ENCODE measurements around the gene SPPL2C. TPM values are rescaled to one million over a fixed set of nuclear protein-coding genes. Genes with fewer than 3 reads are reported as not detected.
"Not testable (repeated sequence)": the region's sequence is repeated elsewhere in the genome, so short reads cannot be mapped to it uniquely, and the experiment has no call there.

SPPL2C gene
- total RNA-seq, 1 donor from 2014 or later, result not detected

GRCh38 chr17:45850011-45850410 is 5.3 kb downstream of the SPPL2C start:
- no peak for DNase-seq (ENCODE audit: low spot score)

GRCh38 chr17:45850468-45850867 is 5.8 kb downstream of the SPPL2C start:
- no peak for DNase-seq (ENCODE audit: low spot score)

DNA sequence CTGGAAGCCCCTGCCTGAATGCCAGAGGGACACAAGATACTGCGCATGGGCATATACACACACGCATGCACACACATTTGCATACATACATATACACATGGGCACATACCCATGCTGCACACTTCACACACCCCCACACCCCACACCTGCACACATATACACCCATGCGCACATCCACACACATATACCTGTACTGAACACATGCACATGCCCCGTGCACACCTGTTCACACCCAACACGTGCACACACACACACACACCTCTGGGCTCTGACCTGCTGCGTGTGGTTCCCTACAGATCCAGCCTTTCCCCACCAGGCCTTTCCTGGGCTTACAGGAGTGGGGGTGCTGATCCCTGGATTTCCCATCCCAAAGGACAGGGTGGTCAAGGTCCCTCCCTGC is 6.3 kb downstream of the SPPL2C start:
- no peak for DNase-seq (ENCODE audit: low spot score)

DNA sequence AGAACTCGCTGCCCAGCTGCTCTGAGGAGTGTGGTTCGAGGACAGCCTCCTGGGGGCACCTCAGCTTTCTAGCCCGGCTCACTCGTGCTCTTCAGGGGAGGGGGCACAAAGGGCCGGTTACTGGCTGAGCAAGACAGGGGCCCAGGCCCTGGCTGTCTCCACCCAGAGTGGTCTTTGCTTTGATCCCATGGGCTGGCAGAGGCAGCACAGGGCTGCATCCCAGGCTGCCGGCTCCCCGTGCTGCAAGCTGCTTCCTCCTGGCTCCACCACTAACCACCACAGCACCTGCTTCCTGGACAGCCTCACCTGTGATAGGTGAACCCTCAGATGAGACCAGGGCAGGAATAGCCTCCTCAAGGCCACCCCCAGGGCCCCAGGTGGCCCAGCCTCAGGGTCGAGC is 6.8 kb downstream of the SPPL2C start:
- DNase-seq (ENCODE audit: low spot score), result no peak

GRCh38 chr17:45851873-45852272 is 7.2 kb downstream of the SPPL2C start:
- no peak for DNase-seq (ENCODE audit: low spot score)

- peak; percentile 58 for DNase-seq (ENCODE audit: low spot score)
Observed at GRCh38 chr17:45852535-45853297, 8.0 kb downstream of the SPPL2C start.

GRCh38 chr17:45854209-45854608 is 9.5 kb downstream of the SPPL2C start:
- DNase-seq (ENCODE audit: low spot score), result no peak

DNA sequence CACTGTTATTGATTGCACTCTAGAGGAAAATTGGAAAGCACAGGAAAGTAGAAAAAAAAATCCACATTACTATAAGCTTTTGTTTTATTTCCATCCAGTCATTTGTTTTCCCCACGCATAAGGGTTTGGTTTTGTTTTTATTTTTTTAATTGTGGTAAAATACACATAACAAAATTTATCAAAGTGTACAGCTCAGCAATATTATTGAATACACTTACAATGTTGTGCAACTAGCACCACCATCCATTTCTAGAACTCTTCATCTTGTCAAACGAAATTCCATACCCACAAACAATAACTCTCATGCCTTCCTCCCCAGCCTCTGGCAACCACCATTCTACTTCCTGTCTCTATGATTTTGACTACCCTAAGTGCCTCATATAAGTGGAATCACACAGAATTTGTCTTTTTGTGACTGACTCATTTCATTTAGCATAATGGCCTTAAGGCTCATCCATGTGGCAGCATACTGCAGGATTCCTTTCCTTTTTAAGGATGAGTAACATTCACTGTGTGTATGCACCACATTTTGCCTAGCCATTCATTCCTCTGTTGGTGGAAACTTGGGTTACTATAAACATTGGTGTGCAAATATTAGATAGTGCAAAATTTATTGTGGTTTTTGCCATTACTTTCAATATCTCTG is 11.1 kb downstream of the SPPL2C start:
- no peak for DNase-seq (ENCODE audit: low spot score)

DNA sequence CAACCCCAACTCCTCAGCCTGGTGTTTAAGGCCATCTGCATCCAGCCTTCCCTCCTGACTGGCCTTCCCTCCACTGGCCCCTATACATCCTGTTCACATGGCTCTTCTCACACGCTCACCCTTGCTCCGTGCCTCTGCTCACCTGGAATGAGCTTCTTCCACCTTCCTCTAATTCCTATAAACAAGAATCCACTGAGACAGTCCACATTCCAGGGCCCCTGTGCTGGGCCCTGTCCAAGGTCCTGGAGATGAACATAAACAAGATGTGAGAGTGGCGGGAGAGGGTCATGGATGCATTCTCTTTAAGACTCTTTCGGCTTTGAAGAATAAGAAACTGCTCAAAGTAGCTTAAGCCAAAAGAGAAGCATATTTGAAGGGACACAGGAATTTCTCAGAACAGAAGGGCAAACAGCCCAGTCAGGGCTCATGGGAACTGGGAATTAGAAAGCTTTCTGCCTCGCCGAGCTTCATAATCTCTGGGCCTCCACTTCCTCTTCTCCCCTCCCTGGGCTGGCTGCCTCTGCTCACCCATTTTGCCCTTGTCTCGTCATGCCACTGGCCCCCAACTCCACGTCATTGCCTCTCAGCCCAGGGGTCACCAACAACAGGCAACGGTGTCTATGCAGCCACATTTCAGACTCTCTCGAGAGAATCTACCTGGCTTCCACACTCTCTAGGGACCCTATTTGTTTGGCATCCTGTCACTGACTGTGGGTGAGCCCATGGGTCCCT is 13.5 kb downstream of the SPPL2C start:
- peak; percentile 34 for DNase-seq (ENCODE audit: low spot score)

DNA sequence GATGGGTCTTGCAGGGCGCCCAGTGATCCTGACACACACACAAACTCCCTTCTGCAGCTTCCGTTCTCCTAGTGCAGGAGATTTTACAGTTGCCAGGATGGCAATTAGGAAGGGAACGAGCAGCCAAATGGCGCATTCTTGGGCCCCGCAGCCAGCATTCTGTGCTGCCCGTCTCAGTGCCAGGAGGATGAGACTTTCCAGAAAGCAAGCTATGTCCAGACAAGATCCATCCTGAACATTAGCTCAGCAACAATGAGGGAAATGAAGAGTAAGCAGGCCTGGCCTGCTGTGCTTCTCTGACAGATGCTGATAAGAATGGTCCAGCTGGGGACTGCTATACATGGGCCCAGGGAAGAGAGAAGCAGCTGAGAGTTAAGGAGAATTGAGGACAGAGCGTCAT is 16.5 kb downstream of the SPPL2C start:
- DNase-seq (ENCODE audit: low spot score), result peak; percentile 51

DNA sequence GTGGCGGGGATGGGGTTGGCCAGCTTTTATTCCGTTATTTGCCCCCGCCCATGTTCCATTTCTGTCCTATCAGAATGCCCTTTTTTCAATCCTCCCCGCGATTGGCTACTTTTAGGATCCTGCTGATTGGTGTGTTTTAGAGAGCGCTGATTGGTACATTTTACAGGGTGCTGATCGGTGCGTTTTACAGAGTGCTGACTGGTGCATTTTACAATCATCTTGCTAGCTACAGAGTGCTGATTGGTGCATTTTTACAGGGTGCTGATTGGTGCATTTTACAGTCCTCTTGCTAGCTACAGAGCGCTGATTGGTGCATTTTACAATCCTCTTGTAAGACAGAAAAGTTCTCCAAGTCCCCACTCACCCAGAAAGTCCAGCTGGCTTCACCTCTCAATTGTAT is 17.4 kb downstream of the SPPL2C start:
- DNase-seq (ENCODE audit: low spot score), result not testable (repeated sequence)

GRCh38 chr17:45863857-45864654 is 19.4 kb downstream of the SPPL2C start:
- no peak for DNase-seq (ENCODE audit: low spot score)

- no peak for DNase-seq (ENCODE audit: low spot score)
Observed at GRCh38 chr17:45867171-45867570, 22.5 kb downstream of the SPPL2C start.

- no peak for DNase-seq (ENCODE audit: low spot score)
Observed at GRCh38 chr17:45867702-45868101, 23.0 kb downstream of the SPPL2C start.

DNA sequence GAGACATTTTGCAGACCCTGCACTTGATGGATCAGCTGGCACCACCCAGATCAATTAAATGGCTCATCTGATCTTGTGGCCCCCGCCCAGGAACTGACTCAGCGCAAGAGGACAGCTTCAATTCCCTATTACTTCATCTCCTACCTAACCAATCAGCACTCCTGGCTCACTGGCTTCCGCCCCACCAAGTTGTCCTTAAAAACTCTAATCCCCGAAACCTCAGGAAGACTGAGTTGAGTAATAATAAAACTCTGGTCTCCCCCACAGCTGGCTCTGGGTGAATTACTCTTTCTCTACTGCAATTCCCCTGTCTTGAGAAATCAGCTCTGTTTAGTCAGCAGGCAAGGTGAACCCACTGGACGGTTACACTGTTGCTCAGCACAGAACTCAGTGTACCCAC is 23.6 kb downstream of the SPPL2C start:
- no peak for DNase-seq (ENCODE audit: low spot score)

GRCh38 chr17:45869676-45870341 is 25.1 kb downstream of the SPPL2C start:
- no peak for DNase-seq (ENCODE audit: low spot score)

DNA sequence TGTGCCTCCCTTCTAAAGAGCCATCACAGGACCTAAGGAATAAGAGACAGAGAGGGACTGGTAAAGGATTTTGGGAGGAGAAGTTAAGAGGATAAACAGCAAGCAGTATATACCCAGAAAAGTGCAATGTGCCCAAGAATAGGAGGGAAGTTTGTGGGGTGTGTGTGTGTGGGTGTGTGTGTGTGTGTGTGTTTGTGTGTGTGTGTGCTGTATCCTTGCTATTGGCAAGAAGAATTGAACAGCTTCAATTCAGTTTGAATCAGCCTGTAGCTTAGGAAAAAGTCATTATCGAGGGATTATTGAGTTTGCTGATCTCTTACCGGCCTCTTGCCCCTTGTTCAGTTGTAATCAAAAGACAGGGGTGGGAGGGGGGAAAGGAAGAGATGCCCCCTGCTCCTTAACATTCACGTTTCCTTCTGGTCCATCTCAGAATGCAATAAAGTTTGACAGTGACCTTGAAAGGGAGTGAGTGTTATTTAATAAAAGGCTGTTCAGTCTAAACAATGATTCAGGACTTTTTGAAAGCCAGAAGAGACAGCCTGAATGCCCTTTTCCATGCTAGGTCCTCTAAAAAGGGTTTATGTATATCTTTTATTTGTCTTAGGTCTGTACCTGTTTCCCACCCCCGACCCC is 25.8 kb downstream of the SPPL2C start:
- no peak for DNase-seq (ENCODE audit: low spot score)

GRCh38 chr17:45871718-45872117 is 27.0 kb downstream of the SPPL2C start:
- DNase-seq (ENCODE audit: low spot score), result no peak

DNA sequence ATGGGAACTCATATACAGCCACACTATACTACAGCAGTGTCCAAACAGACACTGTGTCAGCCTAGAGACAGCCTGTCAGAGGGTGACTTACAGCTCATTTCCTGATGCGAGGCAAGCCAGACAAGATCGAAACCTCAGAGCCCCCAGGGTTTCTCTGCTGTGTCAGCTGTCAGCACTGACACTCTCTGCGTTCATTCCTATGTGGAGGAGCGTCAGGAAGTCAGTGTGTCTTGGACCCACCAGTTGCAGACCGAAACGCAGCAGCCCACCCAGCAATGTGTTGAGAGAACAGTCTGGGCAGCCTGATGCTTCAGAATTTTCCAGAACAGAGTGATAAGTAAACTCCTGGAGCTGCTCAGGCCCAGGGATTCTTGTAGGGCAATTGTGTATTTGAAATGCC is 29.0 kb downstream of the SPPL2C start:
- DNase-seq (ENCODE audit: low spot score), result no peak

- no peak for DNase-seq (ENCODE audit: low spot score)
Observed at GRCh38 chr17:45874151-45874550, 29.5 kb downstream of the SPPL2C start.

DNA sequence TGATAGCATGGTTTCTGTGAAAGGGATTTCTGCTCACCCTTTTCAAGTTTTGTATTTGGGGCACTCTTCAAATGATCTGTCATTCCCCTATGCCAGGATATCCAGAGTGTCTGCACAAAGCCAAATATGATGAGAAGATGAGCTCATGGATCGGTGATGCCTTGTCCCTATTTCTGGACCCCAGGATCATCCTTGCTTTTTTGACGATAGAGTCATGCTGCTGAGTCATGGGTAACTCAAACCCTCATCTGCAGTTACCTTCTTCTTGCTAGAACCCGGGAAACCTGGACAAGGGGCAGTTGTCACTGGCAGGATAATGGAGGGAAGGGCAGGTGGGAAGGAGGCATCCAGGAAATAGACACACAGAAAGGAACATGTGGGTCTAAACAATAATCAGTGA is 31.9 kb downstream of the SPPL2C start:
- no peak for DNase-seq (ENCODE audit: low spot score)

All from mucosa of gallbladder (tissue), 1 donor.